Stimulated activated effector memory CD8-positive, alpha-beta T cell treated with anti-CD3 and anti-CD28 coated beads, Interleukin-12 subunit alpha, Interleukin-12 subunit beta, amount 100 ng/mL, for 72 hours (primary cell): ENCODE results near the gene KCNK13.

ENCODE experiments used
- ATAC-seq: fragments of 150-1000 bp; cut with Tn5 transposase; 2 replicates; pipeline ENCODE4 v1.10.0; 2021
- DNase-seq, 2 donors: peaks; one replicate each; pipeline ENCODE4 v3.0.0; 2021 to 2022; ENCODE audit warnings: low spot score in 2 of 2
- H3K27ac Mint-ChIP-seq: one replicate; pipeline ENCODE4 v1.8.0; 2022; ENCODE audit warnings: mild to moderate bottlenecking, mixed read lengths
- H3K36me3 Mint-ChIP-seq: one replicate; pipeline ENCODE4 v1.8.0; 2022; ENCODE audit warnings: mild to moderate bottlenecking, mixed read lengths
- H3K4me1 Mint-ChIP-seq: one replicate; pipeline ENCODE4 v1.8.0; 2022; ENCODE audit warnings: mixed read lengths
- H3K4me3 Mint-ChIP-seq: one replicate; pipeline ENCODE4 v1.8.0; 2022; ENCODE audit warnings: mild to moderate bottlenecking, mixed read lengths
- H3K9me3 Mint-ChIP-seq: one replicate; pipeline ENCODE4 v1.8.0; 2022; ENCODE audit warnings: mixed read lengths

KCNK13 gene

DNA sequence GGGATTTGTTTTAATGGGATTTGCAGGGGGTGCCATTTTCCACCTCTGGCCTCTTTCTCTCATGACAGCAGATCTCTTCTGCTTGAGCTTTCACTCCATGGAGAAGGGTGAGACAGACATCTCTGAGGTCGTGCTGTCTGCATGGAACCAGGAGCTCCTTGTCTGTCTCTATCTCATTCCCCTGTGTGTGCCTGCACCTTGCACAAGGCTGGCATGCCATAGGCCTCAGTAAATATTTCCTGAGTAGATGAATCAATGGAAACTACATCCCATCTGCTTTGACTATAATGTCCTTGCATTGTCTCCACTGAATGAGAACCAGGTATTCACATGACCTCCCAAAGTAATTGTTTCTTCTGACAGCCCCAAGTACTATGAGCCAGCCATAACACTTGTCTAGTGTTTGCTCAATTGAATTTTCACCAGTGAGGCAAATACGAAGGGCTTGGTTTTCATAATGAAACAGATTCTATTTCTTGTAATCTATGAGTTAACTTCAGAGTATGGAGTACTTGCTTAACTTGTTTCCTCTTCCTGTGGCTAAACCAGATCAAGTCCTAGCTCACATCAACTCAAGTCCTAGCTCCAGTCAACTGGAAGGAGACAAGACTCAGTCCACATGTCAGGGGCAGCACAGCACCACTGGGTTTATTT lies 32.3 kb downstream of the KCNK13 start:
- H3K4me3 Mint-ChIP-seq = no peak overlapping the region
- peak; percentile 73 for ATAC-seq
- no peaks in the 10 kb centered on the region for H3K9me3 Mint-ChIP-seq
- H3K27ac Mint-ChIP-seq = no peak overlapping the region
- peaks cover 6% of the 10 kb centered on the region for H3K4me1 Mint-ChIP-seq
- no peak for DNase-seq
- H3K36me3 Mint-ChIP-seq = no peaks in the 10 kb centered on the region

DNA sequence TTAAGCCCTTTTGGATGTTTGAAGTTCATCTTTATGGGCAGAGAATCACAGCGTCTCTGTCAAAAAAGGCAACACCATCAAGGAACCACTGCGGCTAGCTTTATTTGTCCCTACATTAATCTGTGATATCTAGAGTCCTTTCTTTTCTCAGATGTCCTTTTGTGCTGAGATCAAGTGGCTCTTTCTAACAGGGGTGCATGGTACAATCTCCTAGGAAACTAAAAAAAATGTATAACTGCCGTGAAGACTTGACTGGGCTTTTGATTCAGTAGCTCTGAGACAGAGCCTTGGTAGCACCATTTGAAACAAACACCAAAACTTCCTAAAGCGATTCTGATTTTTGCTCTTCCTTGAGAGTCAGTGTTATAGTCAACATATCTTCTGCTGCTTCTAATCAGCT lies 33.3 kb downstream of the KCNK13 start:
- Mint-ChIP-seq H3K36me3 (no peaks in the 10 kb centered on the region), H3K27ac (no peak overlapping the region), H3K4me1 (peaks cover 6% of the 10 kb centered on the region), H3K4me3 (no peak overlapping the region), H3K9me3 (no peaks in the 10 kb centered on the region)
- no peak for DNase-seq
- ATAC-seq = no peak

DNA sequence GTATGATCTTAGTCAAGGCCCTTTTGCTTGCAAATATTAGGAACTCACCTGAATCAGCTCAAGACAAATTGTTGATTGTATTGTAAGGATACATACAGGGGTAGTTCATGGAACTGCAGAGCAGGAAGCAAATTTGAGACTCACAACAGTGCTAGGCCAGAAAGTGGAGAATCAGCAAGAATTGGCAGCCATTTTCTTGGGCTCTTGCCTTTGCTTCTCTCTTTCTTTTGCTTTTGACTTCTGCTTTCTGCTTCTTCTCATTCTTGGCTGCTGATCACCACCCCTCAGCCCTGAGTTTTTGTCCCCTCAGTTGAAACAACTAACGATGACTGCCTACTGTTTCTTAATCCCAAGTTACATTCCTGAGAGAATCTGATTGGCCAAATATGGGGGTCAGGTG lies 34.8 kb downstream of the KCNK13 start:
- H3K36me3 Mint-ChIP-seq = no peaks in the 10 kb centered on the region
- ATAC-seq = no peak

GRCh38 chr14:90103808-90104207 lies 42.0 kb downstream of the KCNK13 start:
- H3K4me3 Mint-ChIP-seq = no peak overlapping the region
- no peaks in the 10 kb centered on the region for H3K4me1 Mint-ChIP-seq
- ATAC-seq (no peak), DNase-seq (no peak)
- no peaks in the 10 kb centered on the region for H3K9me3 Mint-ChIP-seq
- no peak overlapping the region for H3K27ac Mint-ChIP-seq
- H3K36me3 Mint-ChIP-seq = no peaks in the 10 kb centered on the region

More for the DNA sequence above, 34.8 kb downstream of the KCNK13 start:
- H3K4me1 Mint-ChIP-seq = peaks cover 6% of the 10 kb centered on the region
- H3K4me3 Mint-ChIP-seq = no peak overlapping the region
- H3K27ac Mint-ChIP-seq = no peak overlapping the region
- no peak for DNase-seq
- H3K9me3 Mint-ChIP-seq = no peaks in the 10 kb centered on the region

DNA sequence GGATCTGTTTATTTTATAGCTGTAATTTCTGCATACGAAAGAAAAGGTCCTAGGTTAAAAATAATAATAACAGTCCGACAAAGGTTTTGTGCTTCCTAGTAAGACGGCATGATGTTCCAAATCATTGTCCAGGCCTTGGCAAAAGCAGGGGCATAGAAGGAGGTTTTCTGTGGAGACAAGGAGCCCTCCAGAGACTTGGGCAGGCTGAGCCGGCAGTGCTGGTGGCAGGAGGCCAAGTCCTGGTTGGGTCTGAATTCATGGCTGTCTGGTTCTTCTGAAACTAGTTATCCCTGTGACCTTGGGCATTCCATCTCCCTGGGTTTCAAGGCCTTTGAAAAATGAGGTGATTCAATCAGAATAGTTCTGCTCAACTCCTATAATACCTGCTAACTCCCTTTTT lies 44.0 kb downstream of the KCNK13 start:
- H3K9me3 Mint-ChIP-seq = no peaks in the 10 kb centered on the region
- H3K36me3 Mint-ChIP-seq = no peaks in the 10 kb centered on the region
- no peak for ATAC-seq
- DNase-seq = no peak
- no peak overlapping the region for H3K27ac Mint-ChIP-seq
- no peaks in the 10 kb centered on the region for H3K4me1 Mint-ChIP-seq
- H3K4me3 Mint-ChIP-seq = no peak overlapping the region

DNA sequence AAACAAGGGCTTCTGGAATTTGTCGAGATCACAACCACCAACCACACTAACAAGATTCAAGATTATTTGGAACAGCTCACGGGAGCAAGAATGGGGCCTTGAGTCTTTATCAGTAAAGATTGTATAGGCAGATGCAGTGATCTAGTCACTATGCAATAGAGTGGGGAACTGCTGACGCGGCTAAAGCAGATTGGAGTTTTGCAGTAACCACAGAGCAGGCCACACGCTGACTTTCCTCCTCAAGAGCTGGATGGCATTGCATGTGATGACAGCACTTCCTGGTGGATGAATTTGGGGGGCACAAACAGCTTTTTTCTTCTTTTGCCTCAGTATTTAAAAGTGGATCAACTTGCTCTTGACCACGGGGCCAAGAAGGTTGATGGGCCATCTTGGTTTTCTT lies 46.0 kb downstream of the KCNK13 start:
- Mint-ChIP-seq H3K4me1 (no peaks in the 10 kb centered on the region), H3K9me3 (no peaks in the 10 kb centered on the region), H3K36me3 (no peaks in the 10 kb centered on the region), H3K4me3 (no peak overlapping the region), H3K27ac (no peak overlapping the region)
- no peak for DNase-seq
- no peak for ATAC-seq

DNA sequence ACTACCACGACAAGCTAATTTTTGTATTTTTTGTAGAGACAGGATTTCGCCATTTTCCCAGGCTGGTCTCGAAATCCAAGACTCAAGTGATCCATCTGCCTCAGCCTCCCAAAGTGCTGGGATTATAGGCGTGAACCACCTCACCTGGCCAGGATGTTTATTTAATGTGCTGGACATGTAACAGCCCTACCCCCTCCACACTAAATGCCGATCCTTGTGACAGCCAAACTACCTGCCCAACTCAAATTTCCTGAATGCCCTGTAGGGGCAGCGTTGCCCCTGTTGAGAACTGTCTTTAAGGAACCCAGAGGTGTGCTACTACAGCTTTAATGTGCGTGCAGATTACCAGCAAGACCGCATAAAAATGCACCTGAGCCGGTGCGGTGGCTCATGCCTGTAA lies 48.1 kb downstream of the KCNK13 start:
- ATAC-seq (no peak), DNase-seq (no peak)
- no peaks in the 10 kb centered on the region for H3K36me3 Mint-ChIP-seq
- no peaks in the 10 kb centered on the region for H3K4me1 Mint-ChIP-seq
- H3K9me3 Mint-ChIP-seq = no peaks in the 10 kb centered on the region
- H3K4me3 Mint-ChIP-seq = no peak overlapping the region
- no peak overlapping the region for H3K27ac Mint-ChIP-seq

GRCh38 chr14:90111895-90112534 lies 50.2 kb downstream of the KCNK13 start:
- Mint-ChIP-seq H3K4me1 (no peaks in the 10 kb centered on the region), H3K27ac (no peak overlapping the region), H3K4me3 (no peak overlapping the region), H3K9me3 (no peaks in the 10 kb centered on the region), H3K36me3 (no peaks in the 10 kb centered on the region)
- ATAC-seq (peak; percentile 59), DNase-seq (no peak)

GRCh38 chr14:90114554-90114953 lies 52.8 kb downstream of the KCNK13 start:
- H3K36me3 Mint-ChIP-seq = no peaks in the 10 kb centered on the region
- no peaks in the 10 kb centered on the region for H3K4me1 Mint-ChIP-seq
- H3K4me3 Mint-ChIP-seq = no peak overlapping the region
- DNase-seq = no peak
- no peak for ATAC-seq
- H3K27ac Mint-ChIP-seq = no peak overlapping the region
- no peaks in the 10 kb centered on the region for H3K9me3 Mint-ChIP-seq

- no peaks in the 10 kb centered on the region for H3K9me3 Mint-ChIP-seq
- no peak for ATAC-seq
These were observed 54.0 kb downstream of the KCNK13 start for GRCh38 chr14:90115780-90116179.

GRCh38 chr14:90116444-90116843 lies 54.6 kb downstream of the KCNK13 start:
- H3K4me1 Mint-ChIP-seq = no peaks in the 10 kb centered on the region
- ATAC-seq (no peak), DNase-seq (no peak)
- no peaks in the 10 kb centered on the region for H3K36me3 Mint-ChIP-seq
- no peaks in the 10 kb centered on the region for H3K9me3 Mint-ChIP-seq
- no peak overlapping the region for H3K4me3 Mint-ChIP-seq
- H3K27ac Mint-ChIP-seq = no peak overlapping the region

More at GRCh38 chr14:90115780-90116179, 54.0 kb downstream of the KCNK13 start:
- H3K4me3 Mint-ChIP-seq = no peak overlapping the region
- DNase-seq = no peak
- no peaks in the 10 kb centered on the region for H3K4me1 Mint-ChIP-seq
- H3K36me3 Mint-ChIP-seq = no peaks in the 10 kb centered on the region
- H3K27ac Mint-ChIP-seq = no peak overlapping the region

GRCh38 chr14:90118027-90118426 lies 56.2 kb downstream of the KCNK13 start:
- no peaks in the 10 kb centered on the region for H3K36me3 Mint-ChIP-seq
- no peak for ATAC-seq
- H3K9me3 Mint-ChIP-seq = no peaks in the 10 kb centered on the region
- H3K4me1 Mint-ChIP-seq = no peaks in the 10 kb centered on the region
- DNase-seq = no peak
- H3K27ac Mint-ChIP-seq = no peak overlapping the region
- no peak overlapping the region for H3K4me3 Mint-ChIP-seq

DNA sequence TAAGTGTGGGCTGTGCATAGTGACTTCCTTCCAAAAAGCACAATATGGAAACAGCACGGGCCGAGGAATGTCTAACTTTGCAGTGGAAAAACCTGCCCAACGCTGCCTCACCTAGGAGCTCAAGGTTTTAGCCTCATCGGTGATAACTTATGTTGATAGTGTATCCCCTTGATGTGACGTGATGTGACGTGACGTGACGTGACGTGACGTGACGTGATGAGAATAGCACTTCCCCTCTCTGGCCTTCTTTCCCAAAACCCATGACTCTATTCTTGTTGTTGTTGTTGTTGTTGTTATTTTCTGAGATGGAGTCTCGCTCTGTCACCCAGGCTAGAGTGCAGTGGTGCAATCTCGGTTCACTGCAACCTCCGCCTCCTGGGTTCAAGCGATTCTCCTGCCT lies 64.5 kb downstream of the KCNK13 start:
- Mint-ChIP-seq H3K4me3 (no peak overlapping the region), H3K36me3 (no peaks in the 10 kb centered on the region), H3K27ac (no peak overlapping the region), H3K9me3 (no peaks in the 10 kb centered on the region), H3K4me1 (no peaks in the 10 kb centered on the region)
- ATAC-seq (no peak), DNase-seq (no peak)

- Mint-ChIP-seq H3K4me3 (no peak overlapping the region), H3K27ac (no peak overlapping the region), H3K36me3 (no peaks in the 10 kb centered on the region), H3K4me1 (no peaks in the 10 kb centered on the region), H3K9me3 (no peaks in the 10 kb centered on the region)
- ATAC-seq (no peak), DNase-seq (no peak)
These were observed 71.2 kb downstream of the KCNK13 start for GRCh38 chr14:90132821-90133570.

- no peak for DNase-seq
- no peaks in the 10 kb centered on the region for H3K9me3 Mint-ChIP-seq
- no peak for ATAC-seq
- H3K36me3 Mint-ChIP-seq = no peaks in the 10 kb centered on the region
- no peaks in the 10 kb centered on the region for H3K4me1 Mint-ChIP-seq
- no peak overlapping the region for H3K4me3 Mint-ChIP-seq
- H3K27ac Mint-ChIP-seq = no peak overlapping the region
These were observed 75.1 kb downstream of the KCNK13 start for GRCh38 chr14:90136904-90137303.

- H3K36me3 Mint-ChIP-seq = no peaks in the 10 kb centered on the region
- no peak overlapping the region for H3K27ac Mint-ChIP-seq
- no peaks in the 10 kb centered on the region for H3K9me3 Mint-ChIP-seq
- no peaks in the 10 kb centered on the region for H3K4me1 Mint-ChIP-seq
- H3K4me3 Mint-ChIP-seq = no peak overlapping the region
- ATAC-seq (no peak), DNase-seq (no peak)
These were observed 76.0 kb downstream of the KCNK13 start for GRCh38 chr14:90137807-90138206.
